Muscle of back (tissue), 13 donors: ENCODE results near the gene AKAP13. TPM values are rescaled to one million over a fixed set of nuclear protein-coding genes. Genes with fewer than 3 reads are reported as not detected.
"Not testable (repeated sequence)": the region's sequence is repeated elsewhere in the genome, so short reads cannot be mapped to it uniquely, and the experiment has no call there.

Source experiments
- DNase-seq, 3 donors: peaks; one replicate each; pipeline versions ENCODE4 v3.0.0 to v3.0.0-alpha.2; 2013
- long read RNA-seq, 9 donors: transcript quantifications; one replicate each; lab custom pipeline, GENCODE V29; 2026
- polyA plus RNA-seq, 10 donors: library from polyadenylated mRNA; unstranded; fragments of 120-200 nt; gene quantifications; one replicate each; pipeline ENCODE4 v1.2.1, GENCODE V29; 2013; ENCODE audit not compliant: insufficient read length in 10 of 10

The AKAP13 gene, protein sequence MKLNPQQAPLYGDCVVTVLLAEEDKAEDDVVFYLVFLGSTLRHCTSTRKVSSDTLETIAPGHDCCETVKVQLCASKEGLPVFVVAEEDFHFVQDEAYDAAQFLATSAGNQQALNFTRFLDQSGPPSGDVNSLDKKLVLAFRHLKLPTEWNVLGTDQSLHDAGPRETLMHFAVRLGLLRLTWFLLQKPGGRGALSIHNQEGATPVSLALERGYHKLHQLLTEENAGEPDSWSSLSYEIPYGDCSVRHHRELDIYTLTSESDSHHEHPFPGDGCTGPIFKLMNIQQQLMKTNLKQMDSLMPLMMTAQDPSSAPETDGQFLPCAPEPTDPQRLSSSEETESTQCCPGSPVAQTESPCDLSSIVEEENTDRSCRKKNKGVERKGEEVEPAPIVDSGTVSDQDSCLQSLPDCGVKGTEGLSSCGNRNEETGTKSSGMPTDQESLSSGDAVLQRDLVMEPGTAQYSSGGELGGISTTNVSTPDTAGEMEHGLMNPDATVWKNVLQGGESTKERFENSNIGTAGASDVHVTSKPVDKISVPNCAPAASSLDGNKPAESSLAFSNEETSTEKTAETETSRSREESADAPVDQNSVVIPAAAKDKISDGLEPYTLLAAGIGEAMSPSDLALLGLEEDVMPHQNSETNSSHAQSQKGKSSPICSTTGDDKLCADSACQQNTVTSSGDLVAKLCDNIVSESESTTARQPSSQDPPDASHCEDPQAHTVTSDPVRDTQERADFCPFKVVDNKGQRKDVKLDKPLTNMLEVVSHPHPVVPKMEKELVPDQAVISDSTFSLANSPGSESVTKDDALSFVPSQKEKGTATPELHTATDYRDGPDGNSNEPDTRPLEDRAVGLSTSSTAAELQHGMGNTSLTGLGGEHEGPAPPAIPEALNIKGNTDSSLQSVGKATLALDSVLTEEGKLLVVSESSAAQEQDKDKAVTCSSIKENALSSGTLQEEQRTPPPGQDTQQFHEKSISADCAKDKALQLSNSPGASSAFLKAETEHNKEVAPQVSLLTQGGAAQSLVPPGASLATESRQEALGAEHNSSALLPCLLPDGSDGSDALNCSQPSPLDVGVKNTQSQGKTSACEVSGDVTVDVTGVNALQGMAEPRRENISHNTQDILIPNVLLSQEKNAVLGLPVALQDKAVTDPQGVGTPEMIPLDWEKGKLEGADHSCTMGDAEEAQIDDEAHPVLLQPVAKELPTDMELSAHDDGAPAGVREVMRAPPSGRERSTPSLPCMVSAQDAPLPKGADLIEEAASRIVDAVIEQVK (N-terminal part only)
- 10 to 100 TPM; 58.9 to 89.6 (median 65.7) TPM for polyA plus RNA-seq
- long read RNA-seq, donor 1, partial matches to known transcripts: 0 of 1 reads
- long read RNA-seq, donor 1, other reads (novel, unspliced or antisense): 0 of 1 reads
- long read RNA-seq, donor 2, full-length matches to known transcripts: 1 of 1 reads
- long read RNA-seq, donor 2, partial matches to known transcripts: 0 of 1 reads
- long read RNA-seq, donor 2, other reads (novel, unspliced or antisense): 0 of 1 reads
- long read RNA-seq, donor 3: 0 reads
- long read RNA-seq, donor 4, partial matches to known transcripts: 0 of 1 reads
- long read RNA-seq, donor 4, other reads (novel, unspliced or antisense): 0 of 1 reads
- long read RNA-seq, donor 5, partial matches to known transcripts: 7 of 9 reads
- long read RNA-seq, donor 5, other reads (novel, unspliced or antisense): 0 of 9 reads
- long read RNA-seq, donor 6, partial matches to known transcripts: 7 of 8 reads
- long read RNA-seq, donor 6, other reads (novel, unspliced or antisense): 0 of 8 reads
- long read RNA-seq, donor 7, partial matches to known transcripts: 0 of 1 reads
- long read RNA-seq, donor 7, other reads (novel, unspliced or antisense): 0 of 1 reads
- long read RNA-seq, donor 8, partial matches to known transcripts: 0 of 2 reads
- long read RNA-seq, donor 8, other reads (novel, unspliced or antisense): 0 of 2 reads
- long read RNA-seq, donor 9: 0 reads

DNA sequence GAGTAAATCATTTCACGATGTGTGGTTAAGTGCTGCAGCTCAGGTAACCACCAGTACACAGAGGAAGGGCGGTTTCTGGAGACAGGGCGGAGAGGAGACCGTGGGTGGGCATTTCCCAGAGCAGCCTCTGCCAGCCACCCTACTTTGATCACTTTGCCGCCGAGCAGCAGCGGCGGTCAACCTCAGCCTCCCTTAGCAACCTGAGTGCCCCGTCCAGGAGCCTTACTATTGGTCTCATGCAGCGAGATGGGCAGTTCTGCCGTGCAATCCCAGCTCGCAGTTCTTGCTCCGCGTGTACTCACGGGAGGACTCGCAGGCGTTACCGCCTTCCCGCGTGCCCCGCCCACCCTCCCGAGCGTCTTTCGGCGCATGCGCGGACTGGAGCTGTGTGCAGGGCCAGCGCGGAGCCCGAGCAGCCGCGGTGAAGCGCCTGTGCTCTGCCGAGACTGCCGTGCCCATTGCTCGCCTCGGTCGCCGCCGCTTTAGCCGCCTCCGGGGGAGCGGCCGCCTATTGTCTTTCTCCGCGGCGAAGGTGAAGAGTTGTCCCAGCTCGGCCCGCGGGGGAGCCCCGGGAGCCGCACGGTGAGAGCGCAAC, at the start of gene AKAP13:
Gene AKAP13, plus strand, starts transcription at position 387 of the 595 bp plus-strand sequence. CDS start 105,118 bp downstream, outside the sequence.
- peak; percentile 97 to 99 (median 98) for DNase-seq

DNA sequence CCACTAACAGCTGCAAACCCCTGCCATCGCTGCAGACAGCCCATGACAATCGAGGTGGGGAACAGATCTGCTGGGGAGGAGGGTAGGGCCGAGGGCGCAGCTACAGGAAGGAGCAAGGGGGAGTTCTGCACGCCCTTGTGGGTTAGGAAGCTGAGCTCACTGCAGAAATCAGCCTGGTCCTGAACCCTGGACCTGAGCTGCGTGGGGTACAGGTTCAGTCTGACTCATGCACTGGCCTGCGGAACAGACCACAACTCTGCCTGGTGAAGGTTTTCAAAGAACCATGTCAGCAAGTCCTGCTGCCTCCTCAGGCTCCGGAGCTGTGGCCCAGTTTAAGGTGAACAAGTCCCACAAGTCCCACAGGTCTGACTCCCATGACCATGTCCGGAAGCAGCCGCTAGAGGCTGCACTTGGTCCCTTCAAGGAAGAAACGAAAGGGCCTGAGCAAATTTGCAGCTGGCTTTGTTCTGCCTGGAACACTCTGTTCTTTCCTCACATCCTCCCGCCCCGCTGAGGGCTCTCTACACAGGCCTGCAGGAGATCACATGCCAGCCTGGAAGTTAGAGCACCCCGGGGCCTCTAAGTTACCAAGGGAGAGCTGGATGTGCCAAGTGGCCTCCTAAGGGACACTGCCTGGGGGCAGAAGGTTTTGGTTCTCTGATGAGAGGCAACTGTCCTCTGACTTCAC, 49.4 kb upstream of the AKAP13 start:
- peak; percentile 82 to 92 (median 86) for DNase-seq

DNA sequence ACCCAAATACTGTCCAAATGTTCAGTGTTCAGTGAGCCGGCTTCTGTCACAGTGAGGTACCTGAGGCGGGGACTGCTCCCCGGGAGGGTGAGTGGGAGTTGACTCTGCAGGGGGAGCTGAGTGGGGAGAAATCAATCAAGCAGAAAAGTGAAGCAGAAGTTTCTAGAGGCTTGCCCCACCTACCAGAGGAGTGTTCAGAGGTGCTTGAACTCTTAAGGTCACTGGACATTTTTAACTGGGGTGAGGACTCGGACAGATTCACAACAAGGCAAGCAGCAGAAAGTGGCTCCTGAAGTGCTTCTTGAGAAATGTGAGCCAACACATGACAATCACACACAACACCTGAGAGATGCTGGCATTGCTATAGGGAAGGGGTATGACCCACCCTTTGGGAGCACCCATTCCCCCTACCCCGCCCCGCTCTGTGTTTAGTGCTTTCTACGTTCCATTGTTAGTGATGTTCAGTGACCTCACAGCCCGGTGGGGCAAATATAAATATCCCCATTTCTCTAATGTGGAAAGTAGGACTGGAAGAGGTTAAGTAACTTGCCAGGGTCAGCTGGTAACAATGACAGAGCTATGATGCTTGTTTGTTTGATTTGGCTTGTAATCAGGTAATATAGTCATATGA, 48.6 kb upstream of the AKAP13 start:
- DNase-seq: no peak

DNA sequence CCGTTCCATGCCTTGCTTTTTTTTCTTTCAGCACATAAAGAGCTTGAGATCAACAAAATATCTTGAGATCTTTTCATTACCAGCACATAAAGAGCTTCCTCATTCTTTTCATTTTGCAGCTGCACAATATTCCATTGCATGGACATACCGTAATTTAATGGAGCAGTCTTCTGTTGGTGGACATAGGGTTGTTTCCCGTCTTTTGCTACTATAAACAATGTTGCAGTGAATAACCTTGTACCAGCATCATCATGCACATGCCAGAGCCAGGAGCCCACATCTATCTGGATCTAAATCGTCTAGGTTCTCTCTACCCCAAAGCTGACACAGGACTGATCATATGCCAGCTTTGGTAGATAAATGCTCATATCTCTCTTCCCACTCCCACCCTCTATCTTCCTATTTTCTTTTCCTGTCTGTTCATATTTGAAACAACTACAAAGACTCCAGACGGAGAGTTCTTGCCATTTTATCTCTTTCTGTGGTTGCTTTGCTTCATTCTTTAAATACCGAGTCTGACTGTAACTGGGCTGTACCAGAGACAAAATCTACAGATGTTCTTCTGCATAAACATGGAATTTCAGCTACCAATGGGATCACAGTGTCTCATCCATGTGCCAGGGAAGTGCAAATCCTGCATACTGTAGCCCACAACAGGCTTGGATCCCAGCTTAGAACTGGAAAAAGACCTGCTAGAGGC, 47.1 kb upstream of the AKAP13 start:
- peak in 1 of 3 donors; percentile 71 for DNase-seq

DNA sequence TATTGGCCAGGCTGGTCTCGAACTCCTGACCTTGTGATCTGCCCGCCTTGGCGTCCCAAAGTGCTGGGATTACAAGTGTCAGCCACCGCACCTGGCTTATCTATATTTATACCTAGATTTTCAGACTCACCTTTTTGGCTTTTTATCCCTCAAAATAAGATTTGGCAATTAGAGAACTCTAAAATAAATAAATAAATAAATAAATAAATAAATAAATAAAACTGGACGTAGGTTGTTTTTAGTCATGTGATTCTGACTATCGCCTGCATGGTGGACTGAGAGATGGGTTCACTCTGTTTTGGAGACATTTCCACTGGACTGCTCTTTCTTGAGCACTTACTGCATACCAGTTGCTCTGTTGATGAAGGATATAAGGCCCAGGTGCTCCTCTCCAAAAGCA, 46.2 kb upstream of the AKAP13 start:
- no peak for DNase-seq

DNA sequence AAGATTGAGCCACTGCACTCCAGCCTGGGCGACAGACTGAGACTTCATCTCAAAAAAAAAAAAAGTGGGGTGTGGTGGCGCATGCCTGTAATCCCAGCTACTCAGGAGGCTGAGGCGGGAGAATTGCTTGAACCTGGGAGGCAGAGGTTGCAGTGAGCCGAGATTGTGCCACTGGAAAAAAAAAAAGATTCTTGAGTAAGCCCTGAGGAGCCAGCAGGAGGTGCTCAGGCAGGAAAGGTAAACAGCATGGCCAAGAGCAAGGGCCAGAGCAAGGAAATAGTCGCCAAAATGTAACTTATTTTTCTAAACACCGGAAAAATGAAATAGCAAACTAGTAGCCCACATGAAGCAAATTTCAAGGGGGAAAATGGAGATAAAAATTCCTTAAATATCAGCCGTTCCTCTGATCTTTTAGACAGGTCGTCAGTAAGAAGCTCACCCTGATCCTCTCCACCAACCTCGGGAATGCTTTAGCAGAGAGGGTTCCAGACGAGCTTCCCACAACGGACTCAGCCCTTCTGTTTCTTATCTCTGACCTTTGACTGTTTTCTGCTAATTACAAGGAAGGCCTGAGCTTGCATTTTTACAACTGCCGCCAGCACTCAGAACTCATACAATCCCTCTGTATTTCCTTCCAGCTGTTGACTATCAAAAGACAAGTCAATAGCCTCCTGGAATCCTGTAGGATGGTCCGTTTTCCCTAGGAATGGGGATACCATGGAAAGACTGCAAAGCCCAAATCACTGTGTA, 45.0 kb upstream of the AKAP13 start:
- no peak for DNase-seq

DNA sequence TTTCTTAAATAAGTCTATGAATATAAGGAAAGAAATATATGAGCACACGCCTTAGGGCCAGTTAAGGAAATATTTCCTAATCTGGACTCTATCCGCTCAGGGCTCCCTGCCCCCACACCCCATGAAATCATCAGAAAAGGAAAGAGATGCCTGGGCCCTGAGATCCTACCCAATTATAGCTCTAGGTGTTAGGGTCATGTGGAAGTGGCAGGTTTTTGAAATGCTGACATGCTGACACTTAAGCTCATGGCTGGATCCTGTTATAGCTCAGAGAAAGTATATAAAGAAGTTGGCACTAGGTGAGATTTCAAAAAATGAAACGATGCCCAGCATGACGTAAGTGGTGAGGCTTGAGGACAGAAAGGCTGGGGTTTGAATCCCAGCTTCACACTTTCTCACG, 43.5 kb upstream of the AKAP13 start:
- DNase-seq: no peak

DNA sequence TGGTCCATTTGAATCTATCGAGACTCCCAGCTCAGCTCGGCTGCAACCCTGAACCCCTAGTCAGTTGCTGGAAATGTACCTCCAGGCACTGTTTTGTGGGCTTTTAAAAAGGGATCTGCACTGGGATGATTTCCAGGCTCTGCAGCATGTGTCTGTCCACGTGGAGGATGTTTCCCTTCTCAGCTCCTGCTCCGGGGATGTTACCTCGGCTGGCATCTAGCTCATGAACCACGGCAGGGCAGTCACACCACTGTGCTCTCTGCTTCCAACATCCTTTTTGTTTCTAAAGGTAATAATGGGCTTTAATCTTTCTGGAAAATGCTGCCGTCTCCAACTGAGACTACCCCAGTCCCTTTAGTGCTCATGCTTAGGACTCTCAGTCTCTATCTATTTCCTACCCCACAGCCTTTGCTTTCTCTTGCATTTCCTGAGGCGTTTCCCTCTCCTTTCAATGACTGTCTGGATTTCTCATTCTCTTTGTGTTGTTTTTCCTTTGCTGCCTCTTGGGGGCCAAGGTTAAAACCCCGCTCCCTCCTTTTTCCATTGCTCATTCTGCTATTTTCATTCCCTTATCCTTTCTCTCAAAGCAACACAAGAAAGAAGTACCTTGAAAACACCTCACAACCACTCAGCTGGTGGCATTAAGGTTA, 42.9 kb upstream of the AKAP13 start:
- DNase-seq: peak in 1 of 3 donors; percentile 58

DNA sequence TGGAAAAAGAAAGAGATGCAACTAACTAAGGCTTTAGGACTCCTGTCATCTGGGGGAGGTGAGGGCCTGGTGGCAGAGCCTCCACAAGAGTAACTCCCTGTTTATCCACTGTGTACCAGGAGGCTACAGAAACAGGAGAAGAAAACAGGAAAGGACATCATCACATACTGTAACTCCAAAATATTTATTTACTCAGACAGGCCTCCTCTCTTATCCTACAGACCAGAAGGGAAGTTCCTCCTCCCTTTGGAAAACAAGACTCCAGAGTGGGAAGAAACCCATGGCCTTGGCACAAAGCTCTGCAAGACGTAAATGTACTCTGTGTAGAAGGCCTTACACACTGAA, 40.1 kb upstream of the AKAP13 start:
- no peak for DNase-seq

DNA sequence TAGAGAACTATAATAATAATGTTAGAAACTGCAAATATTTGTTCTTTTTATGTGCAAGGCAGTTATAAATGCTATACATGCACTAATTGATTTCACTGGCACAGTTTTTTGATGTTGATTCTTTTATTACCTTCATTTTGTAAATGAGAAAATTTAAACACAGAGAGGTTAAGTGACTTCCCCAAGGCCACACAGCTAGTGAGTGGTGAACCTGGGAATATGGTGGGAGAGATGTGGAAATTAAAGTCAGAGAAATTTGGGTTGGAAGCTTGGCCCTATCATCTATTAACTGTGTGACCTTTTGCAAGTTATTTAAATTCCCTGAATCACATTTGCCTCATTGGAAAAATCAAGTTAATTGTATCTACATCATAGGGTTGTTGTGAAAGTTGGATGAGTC, 39.6 kb upstream of the AKAP13 start:
- no peak for DNase-seq

DNA sequence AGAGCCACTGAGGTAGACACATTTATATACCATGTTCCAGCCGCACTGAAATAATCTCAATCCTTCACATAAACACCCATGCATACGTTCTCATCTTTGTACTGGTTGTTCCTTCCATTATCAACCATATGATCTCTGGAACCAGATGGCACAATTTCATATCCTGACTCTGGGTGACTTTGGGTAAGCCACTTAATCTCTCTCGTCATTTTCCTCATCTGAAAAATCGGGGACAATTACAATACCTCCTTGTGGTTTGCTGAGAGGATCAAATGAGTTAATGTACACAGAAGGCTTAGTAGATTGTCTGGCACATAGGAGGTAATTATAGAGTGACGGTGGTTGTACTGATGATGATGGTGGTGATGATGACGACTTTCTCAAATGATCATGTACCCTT, 38.2 kb upstream of the AKAP13 start:
- DNase-seq: not testable (repeated sequence)

DNA sequence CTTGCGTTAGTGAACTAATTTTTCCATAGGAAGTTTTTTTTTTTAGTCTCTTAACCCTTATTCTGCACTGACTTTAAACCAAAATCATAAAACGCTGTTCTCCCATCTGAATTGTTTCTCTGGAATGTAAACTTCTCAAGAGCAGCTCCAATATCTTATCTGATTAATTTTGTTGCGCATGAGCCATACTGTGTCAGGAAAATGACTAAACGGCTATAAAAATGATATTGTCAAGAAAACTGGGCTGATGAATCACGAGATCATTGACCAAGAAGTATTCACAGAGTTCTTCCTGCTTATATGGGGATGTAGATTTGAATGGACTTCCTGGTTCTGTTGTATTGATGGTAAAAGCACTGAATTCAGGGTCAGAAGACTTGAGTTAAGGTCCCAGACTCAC, 37.0 kb upstream of the AKAP13 start:
- peak in 1 of 3 donors; percentile 81 for DNase-seq

DNA sequence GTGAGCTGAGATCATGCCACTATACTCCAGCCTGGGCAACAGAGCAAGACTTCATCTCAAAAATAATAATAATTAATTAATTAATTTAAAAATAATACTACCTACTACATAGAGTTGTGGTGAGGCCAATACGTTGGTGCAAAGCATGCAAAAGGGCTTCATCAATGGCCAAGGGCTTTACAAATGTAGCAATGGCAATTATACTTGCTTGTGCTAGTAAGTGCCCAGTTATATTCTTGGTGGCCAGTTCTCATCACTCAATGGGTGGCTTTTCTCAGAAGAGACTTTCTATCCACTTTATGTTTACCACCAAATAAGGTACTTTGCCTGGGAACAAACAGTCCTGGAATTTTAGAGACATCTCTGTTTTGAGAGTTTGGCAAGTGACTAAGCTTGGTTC, 36.2 kb upstream of the AKAP13 start:
- DNase-seq: not testable (repeated sequence)

DNA sequence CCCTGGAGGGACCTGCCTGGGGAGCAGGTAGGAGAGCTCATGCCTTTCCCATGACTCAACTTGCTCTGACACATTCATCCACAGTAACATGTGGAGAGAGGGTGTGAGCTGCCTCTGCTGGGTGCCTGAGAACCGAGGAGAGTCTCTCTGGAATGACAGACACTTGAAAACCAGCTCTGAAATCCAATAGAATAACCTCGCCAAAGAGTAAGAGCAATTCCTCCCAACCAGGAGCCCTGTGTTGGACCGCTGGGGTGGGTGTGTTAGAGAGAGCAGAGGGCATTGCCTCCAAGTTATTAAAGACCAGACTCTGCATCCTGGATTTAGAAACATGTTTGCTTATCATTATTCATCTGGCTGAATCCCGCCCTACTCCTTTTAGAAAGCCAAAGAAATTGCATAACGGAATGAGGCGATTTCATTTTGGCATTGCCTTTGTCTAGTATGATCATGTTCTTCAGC, 35.7 kb upstream of the AKAP13 start:
- DNase-seq: not testable (repeated sequence)

DNA sequence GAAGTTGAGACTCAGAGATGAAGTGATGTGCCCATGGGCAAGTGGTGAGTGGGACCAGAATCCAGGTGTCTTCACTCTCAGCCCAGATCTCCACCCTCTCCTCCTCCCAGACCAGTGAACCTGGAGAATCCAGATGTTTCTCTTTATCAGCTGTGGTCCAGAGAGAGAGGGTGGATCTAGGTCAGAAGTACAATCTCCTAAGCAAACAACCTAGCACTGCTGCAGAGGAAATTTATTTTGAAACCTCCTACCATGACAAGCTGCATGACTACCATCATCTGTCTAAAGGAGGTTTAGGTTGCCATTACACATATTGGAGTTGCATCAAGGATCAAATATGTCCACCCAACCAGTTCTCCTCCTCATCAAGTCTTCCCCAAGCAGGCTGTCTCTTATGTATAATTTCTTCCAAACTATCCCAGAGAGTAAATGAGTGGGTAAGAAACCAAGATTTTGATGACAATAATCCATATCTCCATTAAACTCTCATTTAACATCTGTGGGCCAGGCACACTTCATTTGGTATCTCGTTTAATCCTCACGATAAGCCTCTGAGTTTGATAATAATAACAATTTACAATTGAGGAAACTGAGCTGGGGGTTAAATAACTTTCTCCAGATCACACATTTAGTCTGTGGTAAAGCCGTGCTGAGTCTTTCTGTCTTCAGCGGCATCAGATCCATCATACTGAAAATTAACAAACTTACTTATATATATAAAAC, 35.0 kb upstream of the AKAP13 start:
- not testable (repeated sequence) for DNase-seq
